Choroid plexus epithelial cell (primary cell): ENCODE measurements around the gene IER2.

ENCODE experiments used
- DNase-seq: peaks from one replicate; pipeline ENCODE4 v3.0.0-alpha.2; 2010; ENCODE audit warnings: low read depth
- H3K4me3 ChIP-seq: 2 replicates; pipeline ENCODE4 v1.5.1; 2011; ENCODE audit warnings: low read depth, mild to moderate bottlenecking, control low read depth, low read length, moderate library complexity
- TF ChIP-seq, protein P1 (sequence below): conservative IDR thresholded peaks from 2 replicates; pipeline ENCODE4 v1.5.1; 2011; ENCODE audit warnings: low read depth, mild to moderate bottlenecking, control low read depth, inconsistent platforms, low read length, moderate library complexity

The IER2 gene

DNA sequence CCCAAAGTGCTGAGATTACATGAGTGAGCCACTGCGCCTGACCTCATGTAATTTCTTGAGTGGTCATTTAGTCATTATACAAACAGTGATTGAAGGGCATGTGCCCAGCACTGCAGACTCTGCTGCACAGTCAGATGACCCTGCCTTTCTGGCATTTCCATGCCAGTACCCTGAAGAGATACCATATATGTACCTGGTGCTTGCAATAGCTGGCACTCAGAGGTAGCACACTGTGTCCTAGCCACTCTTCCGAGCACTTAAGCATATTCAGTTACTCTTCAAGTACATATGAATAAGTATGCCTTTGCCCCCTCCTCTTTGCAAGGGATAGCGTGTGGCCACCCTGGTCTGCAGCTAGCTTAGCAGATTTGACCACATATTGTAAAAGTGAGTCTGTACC lies 15.6 kb upstream of the IER2 start:
- TF ChIP-seq, protein P1, sequence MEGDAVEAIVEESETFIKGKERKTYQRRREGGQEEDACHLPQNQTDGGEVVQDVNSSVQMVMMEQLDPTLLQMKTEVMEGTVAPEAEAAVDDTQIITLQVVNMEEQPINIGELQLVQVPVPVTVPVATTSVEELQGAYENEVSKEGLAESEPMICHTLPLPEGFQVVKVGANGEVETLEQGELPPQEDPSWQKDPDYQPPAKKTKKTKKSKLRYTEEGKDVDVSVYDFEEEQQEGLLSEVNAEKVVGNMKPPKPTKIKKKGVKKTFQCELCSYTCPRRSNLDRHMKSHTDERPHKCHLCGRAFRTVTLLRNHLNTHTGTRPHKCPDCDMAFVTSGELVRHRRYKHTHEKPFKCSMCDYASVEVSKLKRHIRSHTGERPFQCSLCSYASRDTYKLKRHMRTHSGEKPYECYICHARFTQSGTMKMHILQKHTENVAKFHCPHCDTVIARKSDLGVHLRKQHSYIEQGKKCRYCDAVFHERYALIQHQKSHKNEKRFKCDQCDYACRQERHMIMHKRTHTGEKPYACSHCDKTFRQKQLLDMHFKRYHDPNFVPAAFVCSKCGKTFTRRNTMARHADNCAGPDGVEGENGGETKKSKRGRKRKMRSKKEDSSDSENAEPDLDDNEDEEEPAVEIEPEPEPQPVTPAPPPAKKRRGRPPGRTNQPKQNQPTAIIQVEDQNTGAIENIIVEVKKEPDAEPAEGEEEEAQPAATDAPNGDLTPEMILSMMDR, result no peak
- DNase-seq, result no peak

DNA sequence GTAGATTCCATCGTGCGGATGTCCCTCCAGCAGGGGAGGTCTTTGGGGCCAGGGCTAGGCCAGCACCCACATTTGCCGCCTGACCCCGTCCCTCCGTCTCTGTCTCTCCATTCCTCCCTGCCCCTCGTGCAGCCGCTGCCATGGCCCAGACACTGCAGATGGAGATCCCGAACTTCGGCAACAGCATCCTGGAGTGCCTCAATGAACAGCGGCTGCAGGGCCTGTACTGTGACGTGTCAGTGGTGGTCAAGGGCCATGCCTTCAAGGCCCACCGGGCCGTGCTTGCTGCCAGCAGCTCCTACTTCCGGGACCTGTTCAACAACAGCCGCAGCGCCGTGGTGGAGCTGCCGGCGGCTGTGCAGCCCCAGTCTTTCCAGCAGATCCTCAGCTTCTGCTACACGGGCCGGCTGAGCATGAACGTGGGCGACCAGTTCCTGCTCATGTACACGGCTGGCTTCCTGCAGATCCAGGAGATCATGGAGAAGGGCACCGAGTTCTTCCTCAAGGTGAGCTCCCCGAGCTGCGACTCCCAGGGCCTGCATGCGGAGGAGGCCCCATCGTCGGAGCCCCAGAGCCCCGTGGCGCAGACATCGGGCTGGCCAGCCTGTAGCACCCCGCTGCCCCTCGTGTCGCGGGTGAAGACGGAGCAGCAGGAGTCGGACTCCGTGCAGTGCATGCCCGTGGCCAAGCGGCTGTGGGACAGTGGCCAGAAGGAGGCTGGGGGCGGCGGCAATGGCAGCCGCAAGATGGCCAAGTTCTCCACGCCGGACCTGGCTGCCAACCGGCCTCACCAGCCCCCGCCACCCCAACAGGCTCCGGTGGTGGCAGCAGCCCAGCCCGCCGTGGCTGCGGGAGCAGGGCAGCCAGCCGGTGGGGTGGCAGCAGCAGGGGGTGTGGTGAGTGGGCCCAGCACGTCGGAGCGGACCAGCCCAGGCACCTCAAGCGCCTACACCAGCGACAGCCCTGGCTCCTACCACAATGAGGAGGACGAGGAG lies 14.8 kb upstream of the IER2 start:
- TF ChIP-seq, protein P1, result no peak
- H3K4me3 ChIP-seq, result no peak overlapping the region
- no peak for DNase-seq

More for the DNA sequence above, 15.6 kb upstream of the IER2 start:
- H3K4me3 ChIP-seq, result no peak overlapping the region

DNA sequence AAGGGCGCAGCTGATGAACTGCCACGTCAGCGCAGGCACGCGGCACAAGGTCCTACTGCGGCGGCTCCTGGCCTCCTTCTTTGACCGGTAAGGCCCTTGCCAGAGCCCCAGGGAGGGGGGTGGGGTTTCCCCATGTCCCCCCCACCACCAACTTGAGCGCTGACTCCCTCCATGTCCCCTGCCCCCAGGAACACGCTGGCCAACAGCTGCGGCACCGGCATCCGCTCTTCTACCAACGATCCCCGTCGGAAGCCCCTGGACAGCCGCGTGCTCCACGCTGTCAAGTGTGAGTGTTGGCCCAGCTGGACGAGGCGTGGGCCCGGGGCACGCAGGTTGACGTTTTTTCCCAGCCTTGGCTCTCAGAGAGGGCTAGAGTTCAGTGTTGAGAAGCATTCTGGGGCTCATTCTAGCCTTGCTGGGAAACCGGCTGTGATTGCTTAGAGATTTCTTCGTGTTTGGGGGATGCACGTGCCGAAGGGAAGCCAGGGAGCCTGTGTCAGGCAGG lies 12.9 kb upstream of the IER2 start:
- TF ChIP-seq, protein P1, result no peak
- no peak overlapping the region for H3K4me3 ChIP-seq
- no peak for DNase-seq

DNA sequence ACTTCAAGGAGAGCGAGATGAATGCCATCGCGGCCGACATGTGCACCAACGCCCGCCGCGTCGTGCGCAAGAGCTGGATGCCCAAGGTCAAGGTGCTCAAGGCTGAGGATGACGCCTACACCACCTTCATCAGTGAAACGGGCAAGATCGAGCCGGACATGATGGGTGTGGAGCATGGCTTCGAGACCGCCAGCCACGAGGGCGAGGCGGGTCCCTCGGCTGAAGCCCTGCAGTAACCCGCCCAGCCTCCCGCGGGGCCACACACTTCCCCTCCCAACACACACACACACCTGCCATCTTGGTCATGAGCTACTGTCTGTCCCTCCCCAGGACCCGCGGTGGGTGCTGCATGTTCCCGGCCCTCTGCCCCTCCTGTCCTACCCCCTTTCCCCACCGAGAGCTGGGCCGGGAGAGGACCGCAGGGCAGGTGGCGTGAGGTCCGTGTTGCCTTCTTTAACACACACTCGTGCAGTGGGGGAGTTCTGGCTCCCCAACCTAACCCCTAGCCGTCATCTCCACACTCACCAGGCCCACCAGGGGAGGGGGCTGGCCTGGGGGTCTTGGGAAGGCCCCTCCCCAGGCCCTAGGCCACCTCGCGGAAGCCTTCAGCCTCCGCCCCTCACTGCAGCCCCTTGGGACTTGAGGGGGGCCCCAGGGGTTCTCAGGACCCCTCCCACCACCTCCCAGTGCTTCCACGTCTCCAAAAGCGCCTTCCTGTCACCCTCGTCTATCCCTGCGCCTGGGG lies 11.9 kb upstream of the IER2 start:
- DNase-seq, result no peak
- TF ChIP-seq, protein P1, result no peak
- H3K4me3 ChIP-seq, result no peak overlapping the region

DNA sequence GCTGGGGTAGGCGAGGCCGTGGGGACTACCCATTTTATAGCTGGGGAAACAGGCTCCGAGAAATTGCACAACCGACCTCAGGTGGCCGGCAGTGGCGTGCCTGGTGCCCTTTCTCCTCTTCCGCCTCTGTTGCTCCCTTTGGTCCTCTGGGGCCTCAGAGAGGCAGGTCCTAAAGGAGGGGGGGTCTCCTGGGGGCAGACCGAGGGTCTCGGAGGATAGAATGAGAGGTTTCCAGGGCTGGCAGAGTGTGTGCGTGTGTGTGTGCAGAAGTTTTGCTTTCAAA lies 11.4 kb upstream of the IER2 start:
- H3K4me3 ChIP-seq, result no peak overlapping the region
- DNase-seq, result no peak
- TF ChIP-seq, protein P1, result no peak

DNA sequence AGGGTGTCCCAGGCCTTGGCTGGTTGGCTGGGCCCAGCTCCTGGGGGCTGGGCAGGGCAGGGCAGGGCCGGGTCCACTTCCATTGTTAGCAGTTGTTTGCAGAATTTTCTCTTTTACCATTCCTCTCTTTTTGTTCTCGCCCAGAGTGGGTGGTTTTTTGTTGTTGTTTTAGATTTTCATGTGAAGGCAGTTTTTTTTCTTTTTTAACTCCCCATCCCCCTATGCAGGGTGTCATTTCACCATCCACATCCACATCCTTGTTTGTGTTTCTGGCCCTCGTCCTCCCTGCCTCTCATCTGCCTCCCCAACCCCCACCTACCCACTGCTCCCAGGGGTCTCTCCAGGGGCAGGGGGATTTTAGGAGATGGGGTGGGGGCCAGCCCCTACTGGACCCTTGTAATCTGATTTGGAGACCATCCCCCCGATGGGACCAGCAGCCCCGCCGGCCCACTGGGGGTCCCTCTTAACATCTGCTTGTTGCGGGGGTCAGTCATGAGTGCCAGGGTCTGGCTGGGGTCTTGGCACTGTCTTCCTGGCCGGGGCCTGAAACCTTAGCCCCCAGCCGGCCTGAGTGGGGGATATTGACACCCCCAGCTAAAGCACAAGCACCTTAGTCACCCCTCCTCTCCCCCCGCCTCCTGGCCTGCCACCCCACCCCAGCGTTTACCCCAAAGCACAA lies 10.4 kb upstream of the IER2 start:
- DNase-seq, result no peak
- H3K4me3 ChIP-seq, result no peak overlapping the region
- TF ChIP-seq, protein P1, result no peak
